ENCODE results near the gene IRAK1.

GRCh38 chrX:153993079-153993478 is 26.6 kb downstream of the IRAK1 start:
- TF ChIP-seq CTCF (IDR thresholded peaks at IDR 0.05) = no peak
- no peak for TF ChIP-seq ZFX (IDR thresholded peaks at IDR 0.05; ENCODE audit: borderline replicate concordance)

Measured in 22Rv1 (cell line).